DOHH2 (cell line): ENCODE results near the gene C1QTNF6.

ENCODE experiments used
- H3F3A ChIP-seq: fragments of 200-600 bp; sonication (generic), shearing (Covaris generic); 2 replicates; pipeline ENCODE4 v1.6.0; 2016; ENCODE audit warnings: antibody characterized with exemption, mild to moderate bottlenecking; ENCODE audit not compliant: control insufficient read depth, insufficient read depth
- H3K27ac ChIP-seq: fragments of 200-600 bp; sonication (generic); 2 replicates; pipeline ENCODE4 v1.5.1; 2014; ENCODE audit warnings: low read depth, mild to moderate bottlenecking, low read length, moderate library complexity
- H3K27me3 ChIP-seq: fragments of 200-600 bp; sonication (generic); 2 replicates; pipeline ENCODE4 v1.6.1; 2014; ENCODE audit warnings: mild to moderate bottlenecking, low read length, mixed read lengths; ENCODE audit not compliant: control insufficient read depth
- H3K36me3 ChIP-seq: fragments of 200-600 bp; sonication (generic); 2 replicates; pipeline ENCODE4 v1.6.1; 2014; ENCODE audit warnings: mild to moderate bottlenecking, low read length, moderate library complexity, mixed read lengths; ENCODE audit not compliant: control insufficient read depth
- H3K4me1 ChIP-seq: fragments of 200-600 bp; sonication (generic); 2 replicates; pipeline ENCODE4 v1.6.1; 2014; ENCODE audit warnings: mild to moderate bottlenecking, low read length, mixed read lengths; ENCODE audit not compliant: control insufficient read depth
- H3K4me2 ChIP-seq: fragments of 200-600 bp; sonication (generic); 2 replicates; pipeline ENCODE4 v1.6.0; 2014; ENCODE audit warnings: mild to moderate bottlenecking, low read length, moderate library complexity
- H3K4me3 ChIP-seq: fragments of 200-600 bp; sonication (generic); 2 replicates; pipeline ENCODE4 v1.5.1; 2014; ENCODE audit warnings: mild to moderate bottlenecking, low read length, mixed read lengths
- H3K79me2 ChIP-seq: fragments of 200-600 bp; sonication (generic); 2 replicates; pipeline ENCODE4 v1.6.1; 2014; ENCODE audit warnings: mild to moderate bottlenecking, low read length, mixed read lengths; ENCODE audit not compliant: control insufficient read depth
- H3K9me2 ChIP-seq: fragments of 200-600 bp; sonication (generic); replicated peaks from 2 replicates; pipeline ENCODE4 v1.6.1; 2014; ENCODE audit warnings: mild to moderate bottlenecking, low read length, mixed read lengths; ENCODE audit not compliant: control insufficient read depth
- H3K9me3 ChIP-seq: fragments of 200-600 bp; sonication (generic); 2 replicates; pipeline ENCODE4 v1.6.1; 2014; ENCODE audit warnings: antibody characterized with exemption, low read length, mixed read lengths; ENCODE audit not compliant: control insufficient read depth, insufficient read depth
- H4K20me1 ChIP-seq: fragments of 200-600 bp; sonication (generic); 2 replicates; pipeline ENCODE4 v1.6.0; 2014; ENCODE audit warnings: low read depth, mild to moderate bottlenecking, antibody characterized with exemption, low read length, moderate library complexity; ENCODE audit not compliant: control insufficient read depth, insufficient read depth
- EZH2phosphoT487 ChIP-seq: fragments of 200-600 bp; sonication (generic); IDR thresholded peaks from 2 replicates; pipeline ENCODE4 v1.6.1; 2017; ENCODE audit warnings: borderline replicate concordance, mild to moderate bottlenecking, antibody characterized with exemption, low read length, moderate library complexity, mixed read lengths
- TF ChIP-seq, protein P1 (sequence below): fragments of 200-600 bp; sonication (generic); IDR thresholded peaks from one replicate; pipeline ENCODE4 v1.5.1; 2014; ENCODE audit warnings: antibody characterized with exemption, mild to moderate bottlenecking, low read depth, low read length; ENCODE audit not compliant: poor library complexity, severe bottlenecking

Gene C1QTNF6

DNA sequence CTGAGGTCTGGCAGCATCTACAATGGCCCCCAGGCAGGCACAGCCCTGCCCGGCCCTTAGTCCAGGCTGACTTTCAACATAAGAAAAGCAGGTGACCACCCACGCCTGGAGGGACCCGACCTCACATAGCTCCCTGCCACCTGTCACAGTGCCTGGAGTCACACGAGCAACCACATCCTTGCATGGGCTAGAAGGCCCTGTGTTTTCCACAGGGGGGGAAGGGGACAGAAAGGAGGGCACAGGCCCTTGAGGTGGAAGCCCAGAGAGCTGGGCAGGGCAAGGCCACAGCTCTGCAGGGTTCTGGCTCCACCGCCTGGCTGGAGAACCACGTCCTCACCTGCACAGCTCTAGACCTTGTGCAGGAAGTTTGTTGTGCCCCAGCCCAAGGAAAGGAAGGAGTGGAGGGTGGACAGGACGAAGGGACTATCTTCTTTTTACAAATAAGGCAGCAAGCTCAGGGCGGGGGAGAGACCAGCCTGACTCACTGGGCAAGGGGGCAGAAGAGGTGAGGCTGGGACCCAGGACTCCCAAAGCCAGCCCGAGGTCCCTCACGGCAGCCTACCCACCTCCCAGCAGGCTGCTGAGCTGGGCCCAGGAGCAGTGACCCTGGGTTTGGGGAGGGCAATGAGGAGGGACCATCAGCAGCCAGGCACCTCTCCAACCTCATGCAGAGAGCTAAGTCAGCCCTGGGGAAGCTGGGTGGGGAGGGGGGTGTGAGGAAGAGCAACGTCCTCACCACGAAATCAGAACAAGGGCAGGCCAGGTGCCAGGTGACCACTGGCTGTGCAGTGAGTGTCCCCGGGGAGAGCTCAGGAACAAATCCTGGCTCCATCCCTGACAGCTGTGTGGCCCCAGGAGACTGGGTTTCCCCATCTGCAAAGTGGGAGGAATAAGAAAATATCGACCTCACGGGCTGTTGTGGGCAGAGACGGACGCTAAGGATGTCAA is 4.3 kb downstream of the C1QTNF6 start:
- H3K9me3 ChIP-seq, result no peaks in the 10 kb centered on the region
- H3K79me2 ChIP-seq, result no peaks in the 10 kb centered on the region
- no peak overlapping the region for H3K27ac ChIP-seq
- H3F3A ChIP-seq, result no peaks in the 10 kb centered on the region
- no peak overlapping the region for H3K4me3 ChIP-seq
- no peaks in the 10 kb centered on the region for H3K36me3 ChIP-seq
- H4K20me1 ChIP-seq, result no peaks in the 10 kb centered on the region; the same call in 1 of the 2 replicates
- H3K4me2 ChIP-seq, result no peak overlapping the region
- no peaks in the 10 kb centered on the region for H3K27me3 ChIP-seq
- TF ChIP-seq EZH2phosphoT487, result no peak
- H3K4me1 ChIP-seq, result no peaks in the 10 kb centered on the region
- no peaks in the 10 kb centered on the region for H3K9me2 ChIP-seq

DNA sequence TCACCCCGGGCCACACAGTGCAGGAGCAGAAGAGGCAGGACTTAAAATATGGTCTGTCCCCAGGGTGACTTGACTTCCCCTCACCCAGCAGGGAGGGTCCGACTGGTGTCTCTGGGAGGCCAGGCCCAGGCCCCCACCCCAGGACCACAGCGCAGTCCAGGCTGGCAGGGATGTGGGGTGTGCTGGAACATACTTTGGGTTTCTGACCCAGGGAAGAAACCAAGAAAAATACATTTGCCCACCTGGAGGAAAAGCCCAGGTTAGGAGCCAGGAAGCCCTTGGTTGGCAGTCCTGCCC is 5.2 kb downstream of the C1QTNF6 start:
- Histone ChIP-seq H3K36me3 (no peaks in the 10 kb centered on the region), H3K79me2 (no peaks in the 10 kb centered on the region), H4K20me1 (no peaks in the 10 kb centered on the region; the same call in 1 of the 2 replicates), H3K4me3 (no peak overlapping the region), H3K9me2 (no peaks in the 10 kb centered on the region), H3K9me3 (no peaks in the 10 kb centered on the region), H3K27ac (no peak overlapping the region), H3K27me3 (peaks cover 7% of the 10 kb centered on the region), H3K4me2 (no peak overlapping the region), H3K4me1 (no peaks in the 10 kb centered on the region), H3F3A (no peaks in the 10 kb centered on the region)
- TF ChIP-seq, protein P1, sequence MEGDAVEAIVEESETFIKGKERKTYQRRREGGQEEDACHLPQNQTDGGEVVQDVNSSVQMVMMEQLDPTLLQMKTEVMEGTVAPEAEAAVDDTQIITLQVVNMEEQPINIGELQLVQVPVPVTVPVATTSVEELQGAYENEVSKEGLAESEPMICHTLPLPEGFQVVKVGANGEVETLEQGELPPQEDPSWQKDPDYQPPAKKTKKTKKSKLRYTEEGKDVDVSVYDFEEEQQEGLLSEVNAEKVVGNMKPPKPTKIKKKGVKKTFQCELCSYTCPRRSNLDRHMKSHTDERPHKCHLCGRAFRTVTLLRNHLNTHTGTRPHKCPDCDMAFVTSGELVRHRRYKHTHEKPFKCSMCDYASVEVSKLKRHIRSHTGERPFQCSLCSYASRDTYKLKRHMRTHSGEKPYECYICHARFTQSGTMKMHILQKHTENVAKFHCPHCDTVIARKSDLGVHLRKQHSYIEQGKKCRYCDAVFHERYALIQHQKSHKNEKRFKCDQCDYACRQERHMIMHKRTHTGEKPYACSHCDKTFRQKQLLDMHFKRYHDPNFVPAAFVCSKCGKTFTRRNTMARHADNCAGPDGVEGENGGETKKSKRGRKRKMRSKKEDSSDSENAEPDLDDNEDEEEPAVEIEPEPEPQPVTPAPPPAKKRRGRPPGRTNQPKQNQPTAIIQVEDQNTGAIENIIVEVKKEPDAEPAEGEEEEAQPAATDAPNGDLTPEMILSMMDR, result no peak
- TF ChIP-seq EZH2phosphoT487, result no peak

DNA sequence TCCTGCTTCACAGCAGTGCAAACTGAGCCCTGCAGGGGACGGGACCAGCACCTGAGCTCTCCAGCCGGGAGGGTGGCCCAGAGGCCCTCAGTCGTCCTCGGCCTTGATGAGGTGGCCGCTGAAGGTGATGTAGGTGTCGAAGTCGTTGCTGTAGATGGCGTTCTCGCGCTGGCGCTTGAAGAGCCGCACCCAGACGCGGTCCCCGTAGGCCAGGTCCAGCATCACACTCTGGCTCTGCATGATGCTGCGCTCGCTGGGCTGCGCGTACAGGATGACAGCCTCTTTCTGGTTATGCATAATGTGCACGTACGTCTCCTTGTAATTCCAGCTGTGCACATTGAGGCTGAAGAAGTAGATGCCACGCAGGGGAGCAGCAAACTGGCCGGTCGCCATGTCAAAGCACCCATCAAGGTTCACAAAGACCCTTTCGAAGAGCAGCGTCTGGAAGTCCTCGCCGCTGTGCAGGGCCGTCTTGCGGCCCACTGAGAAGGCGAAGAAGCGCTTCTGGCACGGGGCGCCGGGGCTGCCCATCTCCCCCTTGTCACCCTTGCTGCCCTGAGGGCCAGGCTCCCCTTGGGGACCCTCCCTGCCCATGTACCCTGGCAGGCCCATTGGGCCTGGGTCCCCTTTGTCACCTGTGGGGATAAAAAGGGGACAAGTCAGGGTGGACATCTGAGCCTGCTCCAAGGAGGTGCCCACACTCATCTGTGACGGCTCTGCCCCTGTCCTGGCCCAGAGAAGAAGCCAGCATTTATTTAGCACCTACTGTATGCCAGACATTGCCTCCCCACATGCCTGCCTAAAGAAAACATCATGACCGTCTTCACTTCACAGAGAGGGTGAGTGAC is 5.7 kb downstream of the C1QTNF6 start:
- Histone ChIP-seq H3K79me2 (no peaks in the 10 kb centered on the region), H3K9me2 (no peaks in the 10 kb centered on the region), H3K27ac (no peak overlapping the region), H3K36me3 (no peaks in the 10 kb centered on the region), H4K20me1 (no peaks in the 10 kb centered on the region; the same call in 1 of the 2 replicates), H3F3A (no peaks in the 10 kb centered on the region), H3K27me3 (peaks cover 13% of the 10 kb centered on the region), H3K4me1 (no peaks in the 10 kb centered on the region), H3K4me3 (no peak overlapping the region), H3K4me2 (no peak overlapping the region), H3K9me3 (no peaks in the 10 kb centered on the region)
- no peak for TF ChIP-seq EZH2phosphoT487
- TF ChIP-seq, protein P1, result no peak
